Liver (tissue), 9 donors: ENCODE results near the gene CYB5RL. TPM values are rescaled to one million over a fixed set of nuclear protein-coding genes. Genes with fewer than 3 reads are reported as not detected.

Experiments used
- DNase-seq: peaks from one replicate; pipeline ENCODE4 v3.0.0-alpha.2; 2017; ENCODE audit warnings: low spot score
- H3K27ac ChIP-seq, 2 donors: one replicate each; pipeline ENCODE4 v1.7.0; 2013; ENCODE audit warnings: inconsistent platforms in 2 of 2, low read length in 2 of 2, control low read depth in 1 of 2, low read depth in 1 of 2, mild to moderate bottlenecking in 1 of 2
- H3K27me3 ChIP-seq, 4 donors: one replicate each; pipeline versions ENCODE4 v1.6.1 to v1.7.0; 2013; ENCODE audit warnings: low read length in 3 of 4, inconsistent platforms in 1 of 4, mild to moderate bottlenecking in 1 of 4, moderate library complexity in 1 of 4; ENCODE audit not compliant: control insufficient read depth in 4 of 4, insufficient read depth in 4 of 4
- H3K36me3 ChIP-seq, 4 donors: one replicate each; pipeline versions ENCODE4 v1.6.1 to v1.7.0; 2013; ENCODE audit warnings: low read length in 3 of 4, mild to moderate bottlenecking in 3 of 4, low read depth in 1 of 4, moderate library complexity in 1 of 4; ENCODE audit not compliant: control insufficient read depth in 4 of 4, insufficient read depth in 3 of 4
- H3K4me1 ChIP-seq, 4 donors: one replicate each; pipeline versions ENCODE4 v1.6.1 to v1.7.0; 2013; ENCODE audit warnings: low read length in 3 of 4, mild to moderate bottlenecking in 3 of 4, moderate library complexity in 1 of 4; ENCODE audit not compliant: control insufficient read depth in 4 of 4, insufficient read depth in 4 of 4
- H3K4me3 ChIP-seq, 3 donors: one replicate each; pipeline versions ENCODE4 v1.6.1 to v1.7.0; 2013; ENCODE audit warnings: low read length in 3 of 3, control low read depth in 1 of 3, low read depth in 1 of 3, mild to moderate bottlenecking in 1 of 3
- H3K9ac ChIP-seq, 2 donors: one replicate each; pipeline ENCODE4 v1.7.0; 2013; ENCODE audit warnings: low read length in 2 of 2, mild to moderate bottlenecking in 2 of 2, moderate library complexity in 2 of 2, control low read depth in 1 of 2, low read depth in 1 of 2
- H3K9me3 ChIP-seq, 4 donors: one replicate each; pipeline versions ENCODE4 v1.6.1 to v1.7.0; 2013; ENCODE audit warnings: low read length in 3 of 4; ENCODE audit not compliant: control insufficient read depth in 4 of 4
- EGR1 ChIP-seq, 2 donors: IDR thresholded peaks; 2 replicates each; pipeline ENCODE4 v1.6.1; 2016 to 2018; ENCODE audit warnings: antibody characterized with exemption in 2 of 2, low read depth in 2 of 2
- FOXA1 ChIP-seq: IDR thresholded peaks from 2 replicates; pipeline ENCODE4 v1.6.1; 2016; ENCODE audit warnings: antibody characterized with exemption
- FOXA2 ChIP-seq: IDR thresholded peaks from 2 replicates; pipeline ENCODE4 v1.6.1; 2016; ENCODE audit warnings: antibody characterized with exemption
- HNF4A ChIP-seq, 2 donors: conservative IDR thresholded peaks; 2 replicates each; pipeline ENCODE4 v1.6.1; 2016; ENCODE audit warnings: antibody characterized with exemption in 2 of 2, mild to moderate bottlenecking in 2 of 2
- HNF4G ChIP-seq: IDR thresholded peaks from 2 replicates; pipeline ENCODE4 v1.6.1; 2016; ENCODE audit warnings: antibody characterized with exemption
- JUND ChIP-seq, 2 donors: IDR thresholded peaks; 2 replicates each; pipeline ENCODE4 v1.6.1; 2016; ENCODE audit warnings: antibody characterized with exemption in 2 of 2
- RAD21 ChIP-seq, 2 donors: IDR thresholded peaks; 2 replicates each; pipeline ENCODE4 v1.6.1; 2016; ENCODE audit warnings: antibody characterized with exemption in 2 of 2, mild to moderate bottlenecking in 2 of 2
- RXRA ChIP-seq, 2 donors: IDR thresholded peaks; 2 replicates each; pipeline ENCODE4 v1.6.1; 2017 to 2018; ENCODE audit warnings: antibody characterized with exemption in 2 of 2, mild to moderate bottlenecking in 1 of 2
- TAF1 ChIP-seq: conservative IDR thresholded peaks from 2 replicates; pipeline ENCODE4 v1.6.1; 2016; ENCODE audit warnings: antibody characterized with exemption, mild to moderate bottlenecking
- YY1 ChIP-seq: IDR thresholded peaks from 2 replicates; pipeline ENCODE4 v1.6.1; 2016; ENCODE audit warnings: antibody characterized with exemption, mild to moderate bottlenecking
- WGBS: extraction: QIAGEN DNeasy Blood & Tissue Kit; methylation state at CpG from one replicate; pipeline ENCODE4 v1.1.7; 2013; 5-methylcytosine and 5-hydroxymethylcytosine counted together
- polyA plus RNA-seq, 2 donors: library from polyadenylated mRNA; stranded (reverse) in 1 of 2; unstranded in 1 of 2; fragments of 200-250 nt in 1 of 2; fragments of >200 nt in 1 of 2; fragmentation: Nextera tagmentation in 1 of 2; extraction: Ambion mirVana in 1 of 2; gene quantifications; one replicate each; pipeline versions ENCODE4 v1.2.1 to v1.2.3, GENCODE V29; 2013 to 2015
- total RNA-seq, 2 donors: library from RNA; depleted of rRNA; stranded (reverse); fragments of >200 nt; gene quantifications; one replicate each; pipeline ENCODE4 v1.2.3, GENCODE V29; 2014
- TF ChIP-seq, protein P1 (sequence below): fragments of 150-350 bp; IDR thresholded peaks from 2 replicates; pipeline ENCODE4 v1.5.1; 2017; ENCODE audit warnings: improper control_type of control experiment, low read depth, low read length; ENCODE audit not compliant: missing input control
- TF ChIP-seq, protein P2 (sequence below): IDR thresholded peaks from 2 replicates; pipeline ENCODE4 v1.6.1; 2016; ENCODE audit warnings: antibody characterized with exemption
- TF ChIP-seq, protein P3 (sequence below): IDR thresholded peaks from 2 replicates; pipeline ENCODE4 v1.6.1; 2016; ENCODE audit warnings: antibody characterized with exemption, mild to moderate bottlenecking
- TF ChIP-seq, protein P4 (sequence below): IDR thresholded peaks from 2 replicates; pipeline ENCODE4 v1.6.1; 2016; ENCODE audit warnings: antibody characterized with exemption
- TF ChIP-seq, protein P5 (sequence below): IDR thresholded peaks from 2 replicates; pipeline ENCODE4 v1.6.1; 2016; ENCODE audit warnings: antibody characterized with exemption
- donor health status: healthy.
- donor health status: healthy.
- donor health status: healthy.
- donor health status: healthy.
- donor health status: healthy.

The CYB5RL gene
- total and polyA plus RNA-seq, 4 donors, result 1.5 to 4.5 (median 2.5) TPM

DNA sequence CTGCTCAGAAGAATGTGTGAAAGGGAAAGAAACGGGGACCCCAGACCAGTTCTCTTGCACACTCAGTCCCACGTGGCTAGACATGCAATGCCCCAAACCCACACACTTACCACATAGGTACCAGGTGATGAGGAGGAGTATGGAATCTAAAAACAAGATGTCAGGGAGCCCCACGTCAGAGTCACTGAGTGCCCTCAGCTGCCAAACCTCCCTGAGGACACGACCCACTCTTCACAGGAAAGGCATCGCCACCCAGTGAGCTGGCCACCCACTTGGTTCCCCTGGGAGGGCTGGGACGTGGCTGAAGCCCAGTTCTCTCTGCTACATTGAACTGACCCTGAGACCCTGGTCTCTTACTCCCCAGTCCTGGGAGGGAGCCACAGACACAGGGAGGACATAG, 41.5 kb upstream of the CYB5RL start:
- no peak overlapping the region for H3K27ac ChIP-seq

More for the DNA sequence above, 41.5 kb upstream of the CYB5RL start:
- Histone ChIP-seq H3K9me3 (no peaks in the 10 kb centered on the region), H3K4me1 (no peaks in the 10 kb centered on the region), H3K4me3 (no peak overlapping the region), H3K27me3 (no peaks in the 10 kb centered on the region), H3K36me3 (peaks cover 9 to 48% (median 19%) of the 10 kb centered on the region in 4 donors), H3K9ac (no peak overlapping the region)
- DNase-seq, result no peak
- TF ChIP-seq, protein P1, sequence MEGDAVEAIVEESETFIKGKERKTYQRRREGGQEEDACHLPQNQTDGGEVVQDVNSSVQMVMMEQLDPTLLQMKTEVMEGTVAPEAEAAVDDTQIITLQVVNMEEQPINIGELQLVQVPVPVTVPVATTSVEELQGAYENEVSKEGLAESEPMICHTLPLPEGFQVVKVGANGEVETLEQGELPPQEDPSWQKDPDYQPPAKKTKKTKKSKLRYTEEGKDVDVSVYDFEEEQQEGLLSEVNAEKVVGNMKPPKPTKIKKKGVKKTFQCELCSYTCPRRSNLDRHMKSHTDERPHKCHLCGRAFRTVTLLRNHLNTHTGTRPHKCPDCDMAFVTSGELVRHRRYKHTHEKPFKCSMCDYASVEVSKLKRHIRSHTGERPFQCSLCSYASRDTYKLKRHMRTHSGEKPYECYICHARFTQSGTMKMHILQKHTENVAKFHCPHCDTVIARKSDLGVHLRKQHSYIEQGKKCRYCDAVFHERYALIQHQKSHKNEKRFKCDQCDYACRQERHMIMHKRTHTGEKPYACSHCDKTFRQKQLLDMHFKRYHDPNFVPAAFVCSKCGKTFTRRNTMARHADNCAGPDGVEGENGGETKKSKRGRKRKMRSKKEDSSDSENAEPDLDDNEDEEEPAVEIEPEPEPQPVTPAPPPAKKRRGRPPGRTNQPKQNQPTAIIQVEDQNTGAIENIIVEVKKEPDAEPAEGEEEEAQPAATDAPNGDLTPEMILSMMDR, result no peak
- no peak for TF ChIP-seq JUND (IDR thresholded peaks at IDR 0.05)
- TF ChIP-seq, protein P2, sequence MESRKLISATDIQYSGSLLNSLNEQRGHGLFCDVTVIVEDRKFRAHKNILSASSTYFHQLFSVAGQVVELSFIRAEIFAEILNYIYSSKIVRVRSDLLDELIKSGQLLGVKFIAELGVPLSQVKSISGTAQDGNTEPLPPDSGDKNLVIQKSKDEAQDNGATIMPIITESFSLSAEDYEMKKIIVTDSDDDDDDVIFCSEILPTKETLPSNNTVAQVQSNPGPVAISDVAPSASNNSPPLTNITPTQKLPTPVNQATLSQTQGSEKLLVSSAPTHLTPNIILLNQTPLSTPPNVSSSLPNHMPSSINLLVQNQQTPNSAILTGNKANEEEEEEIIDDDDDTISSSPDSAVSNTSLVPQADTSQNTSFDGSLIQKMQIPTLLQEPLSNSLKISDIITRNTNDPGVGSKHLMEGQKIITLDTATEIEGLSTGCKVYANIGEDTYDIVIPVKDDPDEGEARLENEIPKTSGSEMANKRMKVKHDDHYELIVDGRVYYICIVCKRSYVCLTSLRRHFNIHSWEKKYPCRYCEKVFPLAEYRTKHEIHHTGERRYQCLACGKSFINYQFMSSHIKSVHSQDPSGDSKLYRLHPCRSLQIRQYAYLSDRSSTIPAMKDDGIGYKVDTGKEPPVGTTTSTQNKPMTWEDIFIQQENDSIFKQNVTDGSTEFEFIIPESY, result no peak
- no peak for TF ChIP-seq RAD21 (IDR thresholded peaks at IDR 0.05)
- no peak for TF ChIP-seq EGR1 (IDR thresholded peaks at IDR 0.05; ENCODE audit: low read depth in 2 of 2)
- no peak for TF ChIP-seq YY1
- TF ChIP-seq HNF4A (conservative IDR thresholded peaks at IDR 0.05), result no peak
- no peak for TF ChIP-seq FOXA2
- no peak for TF ChIP-seq FOXA1
- TF ChIP-seq, protein P3, sequence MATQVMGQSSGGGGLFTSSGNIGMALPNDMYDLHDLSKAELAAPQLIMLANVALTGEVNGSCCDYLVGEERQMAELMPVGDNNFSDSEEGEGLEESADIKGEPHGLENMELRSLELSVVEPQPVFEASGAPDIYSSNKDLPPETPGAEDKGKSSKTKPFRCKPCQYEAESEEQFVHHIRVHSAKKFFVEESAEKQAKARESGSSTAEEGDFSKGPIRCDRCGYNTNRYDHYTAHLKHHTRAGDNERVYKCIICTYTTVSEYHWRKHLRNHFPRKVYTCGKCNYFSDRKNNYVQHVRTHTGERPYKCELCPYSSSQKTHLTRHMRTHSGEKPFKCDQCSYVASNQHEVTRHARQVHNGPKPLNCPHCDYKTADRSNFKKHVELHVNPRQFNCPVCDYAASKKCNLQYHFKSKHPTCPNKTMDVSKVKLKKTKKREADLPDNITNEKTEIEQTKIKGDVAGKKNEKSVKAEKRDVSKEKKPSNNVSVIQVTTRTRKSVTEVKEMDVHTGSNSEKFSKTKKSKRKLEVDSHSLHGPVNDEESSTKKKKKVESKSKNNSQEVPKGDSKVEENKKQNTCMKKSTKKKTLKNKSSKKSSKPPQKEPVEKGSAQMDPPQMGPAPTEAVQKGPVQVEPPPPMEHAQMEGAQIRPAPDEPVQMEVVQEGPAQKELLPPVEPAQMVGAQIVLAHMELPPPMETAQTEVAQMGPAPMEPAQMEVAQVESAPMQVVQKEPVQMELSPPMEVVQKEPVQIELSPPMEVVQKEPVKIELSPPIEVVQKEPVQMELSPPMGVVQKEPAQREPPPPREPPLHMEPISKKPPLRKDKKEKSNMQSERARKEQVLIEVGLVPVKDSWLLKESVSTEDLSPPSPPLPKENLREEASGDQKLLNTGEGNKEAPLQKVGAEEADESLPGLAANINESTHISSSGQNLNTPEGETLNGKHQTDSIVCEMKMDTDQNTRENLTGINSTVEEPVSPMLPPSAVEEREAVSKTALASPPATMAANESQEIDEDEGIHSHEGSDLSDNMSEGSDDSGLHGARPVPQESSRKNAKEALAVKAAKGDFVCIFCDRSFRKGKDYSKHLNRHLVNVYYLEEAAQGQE, result no peak
- no peak for TF ChIP-seq TAF1
- TF ChIP-seq, protein P4, sequence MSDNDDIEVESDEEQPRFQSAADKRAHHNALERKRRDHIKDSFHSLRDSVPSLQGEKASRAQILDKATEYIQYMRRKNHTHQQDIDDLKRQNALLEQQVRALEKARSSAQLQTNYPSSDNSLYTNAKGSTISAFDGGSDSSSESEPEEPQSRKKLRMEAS, result no peak
- TF ChIP-seq HNF4G, result no peak
- no peak for TF ChIP-seq RXRA (IDR thresholded peaks at IDR 0.05)
- TF ChIP-seq, protein P5, sequence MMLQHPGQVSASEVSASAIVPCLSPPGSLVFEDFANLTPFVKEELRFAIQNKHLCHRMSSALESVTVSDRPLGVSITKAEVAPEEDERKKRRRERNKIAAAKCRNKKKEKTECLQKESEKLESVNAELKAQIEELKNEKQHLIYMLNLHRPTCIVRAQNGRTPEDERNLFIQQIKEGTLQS, result no peak
- WGBS, result 89% methylated on average over 6 of the region's 6 CpGs
